IMR-90 (cell line): Measurements from ENCODE around the gene BST1.

Experiments
- CTCF ChIP-seq: conservative IDR thresholded peaks from 2 replicates; pipeline ENCODE4 v1.5.1; 2012; ENCODE audit warnings: mild to moderate bottlenecking, low read depth, low read length, improper control_type of control experiment
- MXI1 ChIP-seq: IDR thresholded peaks from 2 replicates; pipeline ENCODE4 v1.6.1; 2012; ENCODE audit warnings: low read depth, mild to moderate bottlenecking, low read length, moderate library complexity, borderline replicate concordance
- POLR2A ChIP-seq: IDR thresholded peaks from 2 replicates; pipeline ENCODE4 v1.6.1; 2012; ENCODE audit warnings: mild to moderate bottlenecking, low read depth, low read length
- RFX5 ChIP-seq: IDR thresholded peaks from 2 replicates; pipeline ENCODE4 v1.8.0; 2012; ENCODE audit warnings: low read depth, mild to moderate bottlenecking, low read length, moderate library complexity
- TF ChIP-seq, protein P1 (sequence below): fragments of 150-350 bp; IDR thresholded peaks from 2 replicates; pipeline ENCODE4 v1.6.1; 2016; ENCODE audit warnings: low read depth, mild to moderate bottlenecking, low read length, moderate library complexity, borderline replicate concordance

DNA sequence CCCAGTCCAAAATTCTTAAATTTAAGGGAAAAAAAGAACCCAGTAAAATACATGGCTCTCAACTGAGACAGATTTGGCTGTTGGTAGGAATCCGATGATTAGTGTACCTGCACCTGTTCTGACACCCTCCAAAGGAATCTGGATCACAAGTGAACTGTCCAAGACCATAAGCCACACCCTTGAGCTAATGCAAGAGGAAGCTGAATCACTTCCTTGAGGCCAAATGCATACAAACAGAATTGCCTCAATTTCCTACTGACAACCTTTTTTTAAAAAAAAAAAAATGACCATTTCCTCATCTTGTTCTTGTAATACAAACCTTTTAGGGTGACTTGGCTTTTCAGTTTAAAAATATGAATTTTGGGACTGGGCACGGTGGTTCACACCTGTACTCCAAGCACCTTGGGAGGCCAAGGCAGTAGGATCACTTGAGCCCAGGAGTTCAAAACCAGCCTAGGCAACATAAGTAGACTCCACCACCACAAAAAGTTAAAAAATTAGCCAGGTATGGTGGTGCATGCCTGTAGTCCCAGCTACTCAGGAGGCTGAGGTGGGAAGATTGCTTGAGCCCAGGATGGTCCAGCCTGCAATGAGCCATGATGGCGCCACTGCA lies 37.0 kb upstream of the BST1 start:
- TF ChIP-seq CTCF (no peak), RFX5 (no peak), MXI1 (no peak), POLR2A (no peak)
- TF ChIP-seq, protein P1, sequence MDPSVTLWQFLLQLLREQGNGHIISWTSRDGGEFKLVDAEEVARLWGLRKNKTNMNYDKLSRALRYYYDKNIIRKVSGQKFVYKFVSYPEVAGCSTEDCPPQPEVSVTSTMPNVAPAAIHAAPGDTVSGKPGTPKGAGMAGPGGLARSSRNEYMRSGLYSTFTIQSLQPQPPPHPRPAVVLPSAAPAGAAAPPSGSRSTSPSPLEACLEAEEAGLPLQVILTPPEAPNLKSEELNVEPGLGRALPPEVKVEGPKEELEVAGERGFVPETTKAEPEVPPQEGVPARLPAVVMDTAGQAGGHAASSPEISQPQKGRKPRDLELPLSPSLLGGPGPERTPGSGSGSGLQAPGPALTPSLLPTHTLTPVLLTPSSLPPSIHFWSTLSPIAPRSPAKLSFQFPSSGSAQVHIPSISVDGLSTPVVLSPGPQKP, result no peak
